ENCODE results near the gene AOX1. TPM values are rescaled to one million over a fixed set of nuclear protein-coding genes. Genes with fewer than 3 reads are reported as not detected.

Gene AOX1
- total and polyA plus RNA-seq, 2 donors (not counting 1 experiment from before 2014, with no cell fraction given) = 0.18 TPM; not detected in 1

DNA sequence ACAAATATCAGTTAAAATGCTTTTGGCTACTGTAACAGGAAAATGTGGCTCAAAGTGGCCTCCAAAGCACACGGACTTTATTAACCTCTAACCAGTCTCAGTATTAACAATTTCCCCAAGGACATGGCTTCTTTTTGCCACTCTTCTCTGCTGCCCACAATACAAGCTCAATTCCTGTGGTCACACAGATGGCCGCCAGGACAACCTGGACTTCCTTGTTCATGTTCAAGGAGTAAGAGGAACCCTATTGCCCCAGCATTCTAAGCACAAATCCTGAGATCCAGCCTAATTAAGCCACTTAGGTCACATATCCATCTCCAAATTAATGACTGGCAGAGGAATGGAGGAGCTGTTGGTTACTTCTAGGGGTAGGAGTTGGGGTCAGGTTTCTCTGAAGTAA is 38.2 kb downstream of the AOX1 start:
- no peaks in the 10 kb centered on the region for H3K9me3 ChIP-seq (ENCODE audit: control extremely low read depth in 1 of 3, control insufficient read depth in 2 of 3, insufficient read depth in 1 of 3, low read length in 2 of 3)
- H4K20me1 ChIP-seq (ENCODE audit: control insufficient read depth, insufficient read depth, low read length, poor library complexity, severe bottlenecking) = no peaks in the 10 kb centered on the region
- H3K27me3 Mint-ChIP-seq = peaks cover 34% of the 10 kb centered on the region
- no peak overlapping the region for H3K4me3 ChIP-seq (ENCODE audit: control extremely low read depth in 1 of 5, extremely low read depth in 1 of 5, insufficient read depth in 1 of 5, low read depth in 2 of 5, low read length in 4 of 5)
- no peaks in the 10 kb centered on the region for H3K4me1 ChIP-seq (ENCODE audit: control insufficient read depth in 2 of 2, insufficient read depth in 2 of 2, low read length in 2 of 2)
- 95% methylated on average over 2 of the region's 2 CpGs for WGBS (ENCODE audit: insufficient coverage)
- H3K4me3 Mint-ChIP-seq = no peak overlapping the region
- TF ChIP-seq, protein P1, sequence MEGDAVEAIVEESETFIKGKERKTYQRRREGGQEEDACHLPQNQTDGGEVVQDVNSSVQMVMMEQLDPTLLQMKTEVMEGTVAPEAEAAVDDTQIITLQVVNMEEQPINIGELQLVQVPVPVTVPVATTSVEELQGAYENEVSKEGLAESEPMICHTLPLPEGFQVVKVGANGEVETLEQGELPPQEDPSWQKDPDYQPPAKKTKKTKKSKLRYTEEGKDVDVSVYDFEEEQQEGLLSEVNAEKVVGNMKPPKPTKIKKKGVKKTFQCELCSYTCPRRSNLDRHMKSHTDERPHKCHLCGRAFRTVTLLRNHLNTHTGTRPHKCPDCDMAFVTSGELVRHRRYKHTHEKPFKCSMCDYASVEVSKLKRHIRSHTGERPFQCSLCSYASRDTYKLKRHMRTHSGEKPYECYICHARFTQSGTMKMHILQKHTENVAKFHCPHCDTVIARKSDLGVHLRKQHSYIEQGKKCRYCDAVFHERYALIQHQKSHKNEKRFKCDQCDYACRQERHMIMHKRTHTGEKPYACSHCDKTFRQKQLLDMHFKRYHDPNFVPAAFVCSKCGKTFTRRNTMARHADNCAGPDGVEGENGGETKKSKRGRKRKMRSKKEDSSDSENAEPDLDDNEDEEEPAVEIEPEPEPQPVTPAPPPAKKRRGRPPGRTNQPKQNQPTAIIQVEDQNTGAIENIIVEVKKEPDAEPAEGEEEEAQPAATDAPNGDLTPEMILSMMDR (IDR thresholded peaks at IDR 0.05) = no peak
- no peak for TF ChIP-seq EZH2 (IDR thresholded peaks at IDR 0.05; ENCODE audit: borderline replicate concordance, insufficient read depth, low read depth, low read length, poor library complexity, severe bottlenecking)
- no peak overlapping the region for H3K9ac ChIP-seq (ENCODE audit: low read length)
- H3K4me2 ChIP-seq (replicated peaks; ENCODE audit: low read depth, low read length, poor library complexity, severe bottlenecking) = no peak overlapping the region
- no peaks in the 10 kb centered on the region for H3K4me1 Mint-ChIP-seq
- H3K79me2 ChIP-seq (ENCODE audit: control insufficient read depth, insufficient read depth, low read length) = no peaks in the 10 kb centered on the region
- H3K9me3 Mint-ChIP-seq (ENCODE audit: insufficient read depth) = no peaks in the 10 kb centered on the region
- POLR2A ChIA-PET = no interaction called here
- no peak overlapping the region for H3K27ac ChIP-seq (ENCODE audit: low read length in 2 of 2)
- no peak for DNase-seq
- CTCF ChIA-PET = no interaction called here
- ATAC-seq (ENCODE audit: low read depth) = no peak
- H3K27me3 ChIP-seq (replicated peaks in 1 of 4; ENCODE audit: control extremely low read depth in 1 of 4, control insufficient read depth in 3 of 4, insufficient read depth in 4 of 4, low read length in 3 of 4) = no peaks in the 10 kb centered on the region
- no peaks in the 10 kb centered on the region for H3K36me3 ChIP-seq (replicated peaks in 1 of 2; ENCODE audit: control extremely low read depth in 1 of 2, control insufficient read depth in 1 of 2, extremely low read depth in 1 of 2, insufficient read depth in 2 of 2, low read length in 1 of 2)
- intact Hi-C loops (cut with micrococcal nuclease) = no loop called here
- H3K27ac Mint-ChIP-seq = no peak overlapping the region
- no peak overlapping the region for H2AFZ ChIP-seq (ENCODE audit: insufficient read depth, low read depth, low read length, poor library complexity, severe bottlenecking)

DNA sequence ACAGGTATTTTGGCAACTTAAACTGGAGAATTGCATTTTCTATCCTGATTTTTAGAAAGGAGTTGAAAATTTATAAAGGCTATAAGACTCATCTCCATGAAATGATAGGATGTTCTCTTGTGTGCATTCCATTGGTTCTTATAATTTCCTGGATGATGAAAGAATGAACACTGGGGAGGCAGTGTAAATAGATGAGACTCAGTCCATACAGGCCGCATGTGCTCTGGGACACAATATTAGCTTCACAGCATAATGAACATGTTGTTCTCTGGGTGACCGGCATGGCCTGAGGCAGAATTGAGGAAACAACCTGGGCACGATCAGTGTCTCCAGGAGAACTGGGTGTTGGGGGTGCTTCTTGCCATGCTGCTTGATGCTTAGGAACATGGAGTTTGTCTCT is 38.8 kb downstream of the AOX1 start:
- H3K9ac ChIP-seq (ENCODE audit: low read length) = no peak overlapping the region
- no peaks in the 10 kb centered on the region for H3K9me3 ChIP-seq (ENCODE audit: control extremely low read depth in 1 of 3, control insufficient read depth in 2 of 3, insufficient read depth in 1 of 3, low read length in 2 of 3)
- ATAC-seq (ENCODE audit: low read depth) = no peak
- TF ChIP-seq EZH2 (IDR thresholded peaks at IDR 0.05; ENCODE audit: borderline replicate concordance, insufficient read depth, low read depth, low read length, poor library complexity, severe bottlenecking) = no peak
- TF ChIP-seq, protein P1 (IDR thresholded peaks at IDR 0.05) = no peak
- no peaks in the 10 kb centered on the region for H3K36me3 ChIP-seq (replicated peaks in 1 of 2; ENCODE audit: control extremely low read depth in 1 of 2, control insufficient read depth in 1 of 2, extremely low read depth in 1 of 2, insufficient read depth in 2 of 2, low read length in 1 of 2)
- H3K27ac Mint-ChIP-seq = no peak overlapping the region
- 100% methylated on average over 1 of the region's 3 CpGs for WGBS (ENCODE audit: insufficient coverage)
- POLR2A ChIA-PET = no interaction called here
- H4K20me1 ChIP-seq (ENCODE audit: control insufficient read depth, insufficient read depth, low read length, poor library complexity, severe bottlenecking) = no peaks in the 10 kb centered on the region
- H3K27ac ChIP-seq (ENCODE audit: low read length in 2 of 2) = no peak overlapping the region
- intact Hi-C loops (cut with micrococcal nuclease) = no loop called here
- H3K79me2 ChIP-seq (ENCODE audit: control insufficient read depth, insufficient read depth, low read length) = no peaks in the 10 kb centered on the region
- H3K4me2 ChIP-seq (replicated peaks; ENCODE audit: low read depth, low read length, poor library complexity, severe bottlenecking) = no peak overlapping the region
- H3K4me1 ChIP-seq (ENCODE audit: control insufficient read depth in 2 of 2, insufficient read depth in 2 of 2, low read length in 2 of 2) = no peaks in the 10 kb centered on the region
- no peaks in the 10 kb centered on the region for H3K27me3 ChIP-seq (replicated peaks in 1 of 4; ENCODE audit: control extremely low read depth in 1 of 4, control insufficient read depth in 3 of 4, insufficient read depth in 4 of 4, low read length in 3 of 4)
- H3K4me3 ChIP-seq (ENCODE audit: control extremely low read depth in 1 of 5, extremely low read depth in 1 of 5, insufficient read depth in 1 of 5, low read depth in 2 of 5, low read length in 4 of 5) = no peak overlapping the region
- no peaks in the 10 kb centered on the region for H3K4me1 Mint-ChIP-seq
- H3K4me3 Mint-ChIP-seq = no peak overlapping the region
- no peak for DNase-seq
- H2AFZ ChIP-seq (ENCODE audit: insufficient read depth, low read depth, low read length, poor library complexity, severe bottlenecking) = no peak overlapping the region
- CTCF ChIA-PET = no interaction called here
- no peaks in the 10 kb centered on the region for H3K9me3 Mint-ChIP-seq (ENCODE audit: insufficient read depth)
- peaks cover 34% of the 10 kb centered on the region for H3K27me3 Mint-ChIP-seq

Data from B cell (primary cell).